NCI-H1048 (cell line): ENCODE data around the gene MT1A.
"Not testable (repeated sequence)": the region's sequence is repeated elsewhere in the genome, so short reads cannot be mapped to it uniquely, and the experiment has no call there.

Experiments
- DNase-seq: peaks from one replicate; lab custom pipeline; 2025; lab: John Stamatoyannopoulos, UW

The MT1A gene

GRCh38 chr16:56610609-56611111 is 27.8 kb upstream of the MT1A start:
- no peak for DNase-seq

DNA sequence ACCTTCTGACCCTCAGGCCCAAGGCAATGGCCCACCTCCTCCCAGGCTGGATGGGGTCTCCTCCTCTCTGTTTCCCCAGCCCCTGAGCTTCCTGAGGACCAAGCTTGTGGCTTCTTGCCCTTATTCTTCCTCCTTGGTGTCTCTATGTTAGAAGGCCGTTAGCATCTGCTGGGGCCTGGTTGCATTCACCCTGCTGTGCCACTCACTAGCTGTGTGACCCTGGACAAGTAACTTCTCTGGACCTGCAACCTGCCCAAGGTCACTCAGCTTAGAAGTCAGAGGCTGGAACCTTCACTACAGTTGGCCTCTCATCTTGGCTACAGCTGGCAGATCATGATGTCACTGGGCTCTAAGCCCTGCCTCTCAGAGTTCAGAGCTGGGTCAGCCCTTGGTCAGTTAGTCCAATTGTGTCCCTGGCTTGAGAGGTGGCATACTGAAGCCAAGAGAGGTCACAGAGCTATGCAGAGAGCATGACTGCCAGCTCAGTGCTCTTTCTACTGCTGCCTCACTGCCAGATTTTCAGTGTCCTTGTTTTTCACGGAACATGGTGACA is 27.1 kb upstream of the MT1A start:
- DNase-seq = no peak

DNA sequence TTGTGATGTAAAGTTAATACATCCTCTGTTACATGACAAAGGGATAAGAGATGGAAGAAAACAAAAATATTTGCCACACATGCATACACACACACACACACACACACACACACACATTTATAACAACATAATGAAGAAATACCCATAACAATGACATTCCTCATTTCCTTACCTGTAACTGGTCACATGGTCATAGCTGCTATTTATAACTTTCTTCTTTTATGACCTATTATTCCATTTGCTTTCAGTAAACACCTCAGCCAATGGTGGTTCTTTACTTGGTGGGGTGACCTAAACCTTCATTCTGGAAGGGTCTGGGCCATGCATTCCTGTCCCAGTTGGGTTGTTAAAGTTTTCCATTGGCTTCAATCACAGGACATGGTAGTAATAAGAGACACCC is 24.8 kb upstream of the MT1A start:
- DNase-seq = no peak

DNA sequence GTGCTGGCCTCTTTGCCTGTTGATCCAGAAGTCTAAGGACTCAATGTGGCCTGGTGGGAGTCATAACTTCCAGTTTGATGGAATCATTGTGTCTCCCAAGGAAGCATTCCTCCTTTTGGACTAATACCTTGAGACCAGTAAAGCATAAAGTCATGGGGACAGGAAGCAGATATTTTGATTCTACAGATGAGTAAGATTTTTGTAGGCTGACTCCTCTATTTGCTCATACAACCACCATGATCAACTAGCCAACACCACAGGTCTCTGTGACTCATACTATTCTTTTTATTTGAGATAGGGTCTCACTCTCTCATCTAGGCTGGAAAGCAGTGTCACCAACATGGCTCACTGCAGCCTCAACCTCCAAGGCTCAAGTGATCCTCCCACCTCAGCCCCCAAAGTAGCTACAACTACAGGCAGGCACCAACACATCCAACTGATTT is 23.9 kb upstream of the MT1A start:
- DNase-seq = no peak

DNA sequence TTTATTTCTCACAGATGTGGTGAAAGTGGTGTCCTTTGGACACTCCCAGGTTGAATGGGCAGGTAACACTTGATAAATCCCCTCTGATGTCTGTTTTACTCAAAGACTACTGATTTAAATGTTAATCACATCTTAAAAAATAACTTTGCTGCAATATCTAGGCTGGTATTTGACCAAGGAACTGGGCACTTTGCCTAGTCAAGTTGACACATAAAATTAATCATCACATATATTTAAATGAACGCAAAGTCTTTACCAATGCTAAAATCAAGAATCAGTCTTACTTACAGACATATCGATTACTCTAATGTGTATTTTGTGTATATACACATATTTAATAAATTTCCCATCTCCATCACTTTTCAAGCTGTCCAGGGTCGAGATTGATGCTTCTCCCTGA is 23.1 kb upstream of the MT1A start:
- DNase-seq = no peak

GRCh38 chr16:56616608-56617211 is 21.8 kb upstream of the MT1A start:
- DNase-seq = no peak

DNA sequence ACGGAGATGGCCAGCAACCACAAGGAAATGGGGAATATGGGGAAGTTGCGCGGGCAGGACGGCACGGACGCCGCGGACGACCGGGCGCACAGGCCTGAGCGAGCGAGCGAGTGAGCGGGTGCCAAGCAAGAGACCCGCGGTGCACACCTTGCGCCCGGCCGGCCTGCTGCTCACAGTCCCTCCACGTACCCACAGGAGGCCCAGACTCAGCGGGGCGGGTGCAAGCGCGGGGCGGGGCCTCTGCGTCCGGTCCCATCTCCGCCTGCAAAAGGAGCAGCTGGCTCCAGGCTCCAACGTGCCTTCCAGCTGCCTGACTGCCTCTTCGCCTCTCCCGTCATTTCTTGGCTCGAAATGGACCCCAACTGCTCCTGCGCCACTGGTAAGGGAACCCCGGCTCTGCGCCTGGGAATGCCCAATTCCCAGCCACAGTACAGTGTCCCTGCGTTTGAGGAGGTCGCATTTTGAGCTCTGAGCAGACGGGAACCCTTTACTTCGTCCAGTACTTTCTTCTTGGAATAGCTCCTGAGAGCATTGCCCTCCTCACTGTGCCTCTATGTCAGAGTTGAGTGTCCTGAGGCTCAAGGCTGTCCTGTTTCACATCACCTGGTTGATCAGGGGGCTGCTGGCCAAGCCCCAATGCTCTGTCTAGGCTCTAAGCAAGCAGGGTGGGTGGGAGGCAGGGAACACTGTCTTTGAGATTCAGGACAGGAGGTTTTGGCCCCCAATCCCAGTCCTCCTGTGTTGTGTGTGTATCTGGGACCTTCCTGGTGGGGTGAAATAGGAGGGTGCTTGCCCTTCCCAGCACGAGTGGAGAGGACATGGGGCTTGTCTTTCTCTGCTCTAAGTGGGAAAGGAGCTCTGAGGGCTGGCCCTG is 21.0 kb upstream of the MT1A start:
- no peak for DNase-seq

- no peak for DNase-seq
Measured at GRCh38 chr16:56618138-56618537, 20.3 kb upstream of the MT1A start.

GRCh38 chr16:56620339-56620897 is 18.0 kb upstream of the MT1A start:
- DNase-seq = no peak

GRCh38 chr16:56621665-56622445 is 16.6 kb upstream of the MT1A start:
- DNase-seq = not testable (repeated sequence)

- not testable (repeated sequence) for DNase-seq
Measured at GRCh38 chr16:56623184-56623583, 15.3 kb upstream of the MT1A start.

DNA sequence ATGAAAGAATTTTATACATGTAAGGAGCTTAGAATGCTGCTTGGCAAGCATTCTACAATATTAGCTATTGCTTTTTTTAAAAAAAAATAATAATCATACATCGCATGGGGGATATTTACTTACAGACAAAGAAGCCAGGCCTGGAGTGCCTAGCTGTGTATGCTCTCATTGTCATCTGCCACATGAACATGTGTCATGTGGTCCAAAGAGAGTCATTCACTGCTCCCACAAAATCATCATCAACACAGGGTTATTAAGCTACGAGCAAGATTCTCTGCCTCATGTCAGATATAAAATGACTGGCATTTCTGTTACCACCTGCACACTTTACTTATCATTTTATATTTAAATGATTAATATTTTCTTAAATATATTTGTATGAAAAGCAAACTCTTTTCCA is 14.8 kb upstream of the MT1A start:
- DNase-seq = no peak

DNA sequence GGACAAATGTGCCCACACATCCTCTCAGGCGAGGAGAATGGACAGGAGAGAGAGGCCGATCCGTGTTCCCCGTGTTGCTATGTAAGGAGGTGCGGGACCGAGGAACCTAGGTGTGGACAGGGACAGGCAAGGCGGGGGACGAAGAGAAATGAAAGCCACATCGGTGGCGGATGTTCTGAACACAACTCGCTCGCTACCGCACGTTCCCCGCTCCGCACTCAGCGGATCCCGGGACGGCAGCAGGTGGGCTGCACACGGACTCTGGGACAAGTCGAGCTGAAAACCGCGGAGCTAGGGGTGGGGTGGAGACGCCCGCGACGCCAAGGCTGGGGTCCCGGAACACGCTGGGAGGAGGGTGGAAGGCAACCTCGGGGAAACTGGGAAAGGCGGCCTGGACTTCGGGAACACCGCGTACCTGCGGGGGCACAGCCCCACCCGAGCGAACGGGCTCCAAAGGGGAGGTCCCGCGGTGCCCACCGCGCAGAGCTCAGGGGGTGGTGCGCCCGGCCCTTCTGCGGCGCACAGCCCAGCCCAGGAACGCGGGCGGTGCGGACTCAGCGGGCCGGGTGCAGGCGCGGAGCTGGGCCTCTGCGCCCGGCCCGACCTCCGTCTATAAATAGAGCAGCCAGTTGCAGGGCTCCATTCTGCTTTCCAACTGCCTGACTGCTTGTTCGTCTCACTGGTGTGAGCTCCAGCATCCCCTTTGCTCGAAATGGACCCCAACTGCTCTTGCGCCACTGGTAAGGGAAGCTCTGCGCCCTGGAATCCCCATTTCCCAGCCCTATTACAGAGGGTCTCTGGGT is 13.1 kb upstream of the MT1A start, which contains the start of gene MT1E:
MT1E (plus strand) TSS at position 642 of the 803 bp plus-strand sequence; CDS start at position 713, 71 bp downstream.
- DNase-seq = no peak

GRCh38 chr16:56625943-56626654 is 12.4 kb upstream of the MT1A start:
- DNase-seq = no peak

GRCh38 chr16:56626685-56627084 is 11.8 kb upstream of the MT1A start:
- no peak for DNase-seq

DNA sequence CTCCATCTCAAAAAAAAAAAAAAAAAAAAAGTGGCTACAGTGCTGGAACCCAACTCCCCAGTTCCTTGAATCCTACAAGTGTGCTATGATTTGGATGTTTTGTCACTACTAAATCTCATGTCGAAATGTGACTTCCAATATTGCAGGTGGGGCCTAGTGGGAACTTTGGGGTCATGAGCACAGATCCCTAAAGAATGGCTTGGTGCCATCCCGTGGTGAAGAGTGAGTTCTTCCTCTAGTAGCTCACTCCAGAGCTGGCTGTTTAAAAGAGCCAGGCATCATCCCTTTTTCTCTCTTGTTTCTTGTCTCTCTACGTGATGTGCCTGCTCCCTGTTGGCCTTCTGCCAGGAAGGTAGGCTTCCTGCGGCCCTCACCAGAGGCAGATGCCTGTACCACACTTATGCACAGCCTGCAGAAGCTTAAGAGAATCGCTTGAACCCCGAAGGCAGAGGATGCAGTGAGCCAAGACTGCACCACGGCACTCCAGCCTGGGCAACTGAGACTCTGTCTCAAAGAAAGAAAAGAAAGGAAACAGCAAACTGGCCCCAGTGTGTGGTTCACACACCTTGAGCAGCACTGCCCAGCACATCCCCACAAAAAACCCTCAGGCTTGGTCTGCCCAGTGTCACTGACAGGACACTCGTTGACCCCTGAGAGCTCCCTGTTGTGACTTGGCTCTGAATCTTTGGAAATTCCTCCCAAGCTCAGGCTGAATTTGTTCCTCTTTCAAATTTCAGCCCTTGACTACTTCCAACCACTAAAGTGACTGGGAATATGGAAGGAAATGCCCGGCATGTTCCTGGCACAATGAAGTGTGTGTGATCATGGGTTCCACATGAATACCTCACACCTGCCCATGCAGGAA is 9.7 kb upstream of the MT1A start:
- no peak for DNase-seq

DNA sequence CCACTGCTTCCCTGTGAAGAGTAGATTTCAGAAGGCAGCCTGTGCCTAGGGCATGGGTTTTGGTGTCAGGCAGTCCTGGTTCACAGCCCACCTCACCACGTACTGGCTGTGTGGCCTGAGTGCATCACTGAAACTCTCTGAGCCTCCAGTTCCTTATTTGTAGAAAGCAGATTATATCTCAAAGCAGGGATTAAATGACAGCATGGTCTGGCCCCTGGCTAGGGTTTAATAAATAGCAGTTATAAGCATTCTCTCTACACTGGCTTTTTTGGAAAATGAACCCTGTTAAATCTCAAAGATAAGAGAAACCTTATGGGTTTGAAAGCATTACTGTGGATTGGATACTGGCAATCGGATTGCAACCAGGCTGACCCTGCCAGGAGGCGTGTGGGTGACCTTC is 8.9 kb upstream of the MT1A start:
- no peak for DNase-seq

DNA sequence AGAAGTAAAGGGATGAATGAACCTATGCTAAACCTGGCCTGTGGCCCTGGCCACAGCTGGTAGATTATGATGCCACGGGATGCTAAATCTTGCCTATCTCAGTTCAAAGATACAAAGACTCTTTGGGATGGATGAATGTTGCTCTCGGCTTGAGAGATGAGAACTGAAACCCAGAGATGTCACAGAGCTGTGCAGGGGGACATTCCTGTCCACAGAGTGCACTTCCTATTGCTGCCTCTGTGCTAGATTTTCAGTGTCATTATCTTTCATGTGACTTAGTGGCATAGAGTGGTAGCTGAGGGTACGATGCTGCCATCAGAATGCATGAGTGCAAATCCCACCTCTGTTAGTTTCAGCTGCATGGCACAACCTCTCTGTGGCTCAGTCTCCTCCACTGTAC is 8.3 kb upstream of the MT1A start:
- no peak for DNase-seq

GRCh38 chr16:56631197-56631596 is 7.3 kb upstream of the MT1A start:
- DNase-seq = no peak

- no peak for DNase-seq
Measured at GRCh38 chr16:56631832-56632155, 6.7 kb upstream of the MT1A start.
